ENCODE data around the gene METTL8.

DNA sequence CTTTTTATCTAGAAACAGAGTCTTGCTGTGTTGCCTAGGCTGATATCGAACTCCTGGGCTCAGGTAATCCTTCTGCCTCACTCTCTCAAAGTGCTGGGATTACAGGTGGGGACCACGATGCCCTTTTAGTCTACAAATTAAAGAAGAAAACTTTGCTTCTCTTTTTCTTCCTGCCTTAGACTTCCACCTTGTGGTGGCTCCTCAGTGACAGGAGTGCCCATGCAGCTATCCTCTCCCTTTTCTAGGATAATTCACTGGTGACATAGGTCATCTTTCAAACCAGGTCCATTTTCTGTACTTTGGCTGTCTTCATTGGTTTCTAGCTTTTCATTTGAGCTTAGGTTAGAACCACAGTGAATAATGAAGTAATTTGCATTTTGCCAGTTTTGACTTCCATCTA lies 13.9 kb upstream of the METTL8 start:
- TF ChIP-seq, protein P1, sequence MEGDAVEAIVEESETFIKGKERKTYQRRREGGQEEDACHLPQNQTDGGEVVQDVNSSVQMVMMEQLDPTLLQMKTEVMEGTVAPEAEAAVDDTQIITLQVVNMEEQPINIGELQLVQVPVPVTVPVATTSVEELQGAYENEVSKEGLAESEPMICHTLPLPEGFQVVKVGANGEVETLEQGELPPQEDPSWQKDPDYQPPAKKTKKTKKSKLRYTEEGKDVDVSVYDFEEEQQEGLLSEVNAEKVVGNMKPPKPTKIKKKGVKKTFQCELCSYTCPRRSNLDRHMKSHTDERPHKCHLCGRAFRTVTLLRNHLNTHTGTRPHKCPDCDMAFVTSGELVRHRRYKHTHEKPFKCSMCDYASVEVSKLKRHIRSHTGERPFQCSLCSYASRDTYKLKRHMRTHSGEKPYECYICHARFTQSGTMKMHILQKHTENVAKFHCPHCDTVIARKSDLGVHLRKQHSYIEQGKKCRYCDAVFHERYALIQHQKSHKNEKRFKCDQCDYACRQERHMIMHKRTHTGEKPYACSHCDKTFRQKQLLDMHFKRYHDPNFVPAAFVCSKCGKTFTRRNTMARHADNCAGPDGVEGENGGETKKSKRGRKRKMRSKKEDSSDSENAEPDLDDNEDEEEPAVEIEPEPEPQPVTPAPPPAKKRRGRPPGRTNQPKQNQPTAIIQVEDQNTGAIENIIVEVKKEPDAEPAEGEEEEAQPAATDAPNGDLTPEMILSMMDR (IDR thresholded peaks at IDR 0.05; ENCODE audit: low read length) = no peak
- TF ChIP-seq EZH2 (optimal IDR thresholded peaks at IDR 0.05; ENCODE audit: low read depth, low read length) (no peak), EZH2phosphoT487 (IDR thresholded peaks at IDR 0.05; ENCODE audit: low read length) (no peak)

Measured in MM.1S (cell line).